ENCODE results near the gene KRT37. TPM values are rescaled to one million over a fixed set of nuclear protein-coding genes. Genes with fewer than 3 reads are reported as not detected.

Gene KRT37
- total and polyA plus RNA-seq, 2 of the 13 experiments (the other 11 are each of a cell fraction or from before 2014, with no cell fraction given): 0.69 TPM; not detected in 1

DNA sequence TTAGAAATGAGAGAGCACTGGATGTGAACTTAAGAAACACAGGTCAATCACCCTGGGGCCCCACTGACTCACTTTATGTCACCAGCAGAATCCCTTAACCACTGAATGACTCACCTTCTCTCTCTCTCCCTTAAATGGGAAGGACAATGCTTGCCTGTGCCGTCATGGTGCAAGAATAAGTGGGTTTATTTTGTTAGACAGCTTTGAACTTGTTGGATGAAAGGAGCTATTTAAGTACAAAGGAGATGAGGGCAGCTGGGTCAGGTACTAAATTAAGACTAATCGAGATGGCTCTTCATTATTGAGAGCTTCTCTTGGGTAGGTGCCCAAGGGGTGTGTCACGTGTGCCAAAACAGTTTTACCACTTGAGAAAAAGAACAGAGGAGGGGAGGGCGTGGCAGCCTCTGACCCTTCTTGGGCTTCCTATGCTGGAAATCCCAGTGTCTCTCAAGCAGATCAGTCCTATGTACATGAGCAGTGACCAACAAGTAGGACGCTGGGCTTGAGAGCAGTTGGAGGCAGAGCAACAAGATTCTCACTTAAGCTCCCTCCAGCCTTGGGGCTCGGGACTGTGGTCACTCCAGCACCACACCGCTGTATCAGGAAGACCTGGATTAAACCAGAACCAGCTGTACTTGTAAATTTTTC, 20.2 kb downstream of the KRT37 start (continued):
- no peak for TF ChIP-seq NONO (IDR thresholded peaks at IDR 0.05)
- no peak for TF ChIP-seq NONO (CRISPR knock-in tag; conservative IDR thresholded peaks at IDR 0.05)
- TF ChIP-seq NR2F2 (IDR thresholded peaks at IDR 0.05; ENCODE audit: borderline replicate concordance, low read depth): peak; percentile 70
- TF ChIP-seq, protein P1, sequence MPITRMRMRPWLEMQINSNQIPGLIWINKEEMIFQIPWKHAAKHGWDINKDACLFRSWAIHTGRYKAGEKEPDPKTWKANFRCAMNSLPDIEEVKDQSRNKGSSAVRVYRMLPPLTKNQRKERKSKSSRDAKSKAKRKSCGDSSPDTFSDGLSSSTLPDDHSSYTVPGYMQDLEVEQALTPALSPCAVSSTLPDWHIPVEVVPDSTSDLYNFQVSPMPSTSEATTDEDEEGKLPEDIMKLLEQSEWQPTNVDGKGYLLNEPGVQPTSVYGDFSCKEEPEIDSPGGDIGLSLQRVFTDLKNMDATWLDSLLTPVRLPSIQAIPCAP (CRISPR knock-in tag; IDR thresholded peaks at IDR 0.05; ENCODE audit: low read depth): no peak
- no peak for TF ChIP-seq ZSCAN29 (CRISPR knock-in tag; conservative IDR thresholded peaks at IDR 0.05)
- TF ChIP-seq, protein P2, sequence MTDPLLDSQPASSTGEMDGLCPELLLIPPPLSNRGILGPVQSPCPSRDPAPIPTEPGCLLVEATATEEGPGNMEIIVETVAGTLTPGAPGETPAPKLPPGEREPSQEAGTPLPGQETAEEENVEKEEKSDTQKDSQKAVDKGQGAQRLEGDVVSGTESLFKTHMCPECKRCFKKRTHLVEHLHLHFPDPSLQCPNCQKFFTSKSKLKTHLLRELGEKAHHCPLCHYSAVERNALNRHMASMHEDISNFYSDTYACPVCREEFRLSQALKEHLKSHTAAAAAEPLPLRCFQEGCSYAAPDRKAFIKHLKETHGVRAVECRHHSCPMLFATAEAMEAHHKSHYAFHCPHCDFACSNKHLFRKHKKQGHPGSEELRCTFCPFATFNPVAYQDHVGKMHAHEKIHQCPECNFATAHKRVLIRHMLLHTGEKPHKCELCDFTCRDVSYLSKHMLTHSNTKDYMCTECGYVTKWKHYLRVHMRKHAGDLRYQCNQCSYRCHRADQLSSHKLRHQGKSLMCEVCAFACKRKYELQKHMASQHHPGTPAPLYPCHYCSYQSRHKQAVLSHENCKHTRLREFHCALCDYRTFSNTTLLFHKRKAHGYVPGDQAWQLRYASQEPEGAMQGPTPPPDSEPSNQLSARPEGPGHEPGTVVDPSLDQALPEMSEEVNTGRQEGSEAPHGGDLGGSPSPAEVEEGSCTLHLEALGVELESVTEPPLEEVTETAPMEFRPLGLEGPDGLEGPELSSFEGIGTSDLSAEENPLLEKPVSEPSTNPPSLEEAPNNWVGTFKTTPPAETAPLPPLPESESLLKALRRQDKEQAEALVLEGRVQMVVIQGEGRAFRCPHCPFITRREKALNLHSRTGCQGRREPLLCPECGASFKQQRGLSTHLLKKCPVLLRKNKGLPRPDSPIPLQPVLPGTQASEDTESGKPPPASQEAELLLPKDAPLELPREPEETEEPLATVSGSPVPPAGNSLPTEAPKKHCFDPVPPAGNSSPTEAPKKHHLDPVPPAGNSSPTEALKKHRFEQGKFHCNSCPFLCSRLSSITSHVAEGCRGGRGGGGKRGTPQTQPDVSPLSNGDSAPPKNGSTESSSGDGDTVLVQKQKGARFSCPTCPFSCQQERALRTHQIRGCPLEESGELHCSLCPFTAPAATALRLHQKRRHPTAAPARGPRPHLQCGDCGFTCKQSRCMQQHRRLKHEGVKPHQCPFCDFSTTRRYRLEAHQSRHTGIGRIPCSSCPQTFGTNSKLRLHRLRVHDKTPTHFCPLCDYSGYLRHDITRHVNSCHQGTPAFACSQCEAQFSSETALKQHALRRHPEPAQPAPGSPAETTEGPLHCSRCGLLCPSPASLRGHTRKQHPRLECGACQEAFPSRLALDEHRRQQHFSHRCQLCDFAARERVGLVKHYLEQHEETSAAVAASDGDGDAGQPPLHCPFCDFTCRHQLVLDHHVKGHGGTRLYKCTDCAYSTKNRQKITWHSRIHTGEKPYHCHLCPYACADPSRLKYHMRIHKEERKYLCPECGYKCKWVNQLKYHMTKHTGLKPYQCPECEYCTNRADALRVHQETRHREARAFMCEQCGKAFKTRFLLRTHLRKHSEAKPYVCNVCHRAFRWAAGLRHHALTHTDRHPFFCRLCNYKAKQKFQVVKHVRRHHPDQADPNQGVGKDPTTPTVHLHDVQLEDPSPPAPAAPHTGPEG (CRISPR knock-in tag; IDR thresholded peaks at IDR 0.05): no peak
- no peak for TF ChIP-seq CBFB (CRISPR knock-in tag; IDR thresholded peaks at IDR 0.05)
- no peak for TF ChIP-seq MXD4 (CRISPR knock-in tag; IDR thresholded peaks at IDR 0.05)
- no peak for TF ChIP-seq ZNF883 (CRISPR knock-in tag; IDR thresholded peaks at IDR 0.05; ENCODE audit: not compliant biosample characterization)
- TF ChIP-seq ZNF773 (CRISPR knock-in tag; IDR thresholded peaks at IDR 0.05; ENCODE audit: borderline replicate concordance): no peak
- peak; percentile 36; the same call in 1 of the 2 replicates for TF ChIP-seq GATAD2A (CRISPR knock-in tag; IDR thresholded peaks at IDR 0.05)
- TF ChIP-seq ZSCAN21 (CRISPR knock-in tag; IDR thresholded peaks at IDR 0.05; ENCODE audit: borderline replicate concordance): no peak
- TF ChIP-seq MYNN (CRISPR knock-in tag; IDR thresholded peaks at IDR 0.05; ENCODE audit: low read depth): no peak
- TF ChIP-seq IKZF1 (IDR thresholded peaks at IDR 0.05): no peak
- TF ChIP-seq ASH2L (IDR thresholded peaks at IDR 0.05; ENCODE audit: insufficient read length, low read depth, low read length): no peak
- TF ChIP-seq ZNF780A (CRISPR knock-in tag; IDR thresholded peaks at IDR 0.05): no peak
- no peak for TF ChIP-seq RBM22 (optimal IDR thresholded peaks at IDR 0.05; ENCODE audit: low read length)
- no peak for TF ChIP-seq ADNP (CRISPR knock-in tag; IDR thresholded peaks at IDR 0.05)
- TF ChIP-seq HNRNPLL (IDR thresholded peaks at IDR 0.05; ENCODE audit: low read depth, low read length, poor library complexity, severe bottlenecking): no peak
- TF ChIP-seq ZNF766 (CRISPR knock-in tag; IDR thresholded peaks at IDR 0.05; ENCODE audit: borderline replicate concordance): no peak
- TF ChIP-seq FLYWCH1 (CRISPR knock-in tag; IDR thresholded peaks at IDR 0.05): no peak
- TF ChIP-seq ZNF496 (CRISPR knock-in tag; IDR thresholded peaks at IDR 0.05; ENCODE audit: insufficient replicate concordance): no peak
- TF ChIP-seq PHF5A (CRISPR knock-in tag; IDR thresholded peaks at IDR 0.05; ENCODE audit: low read depth, unreplicated experiment): no peak
- TF ChIP-seq BHLHE40 (IDR thresholded peaks at IDR 0.05; ENCODE audit: low read length): peak; percentile 66
- no peak for TF ChIP-seq GPN1 (CRISPR knock-in tag; IDR thresholded peaks at IDR 0.05; ENCODE audit: borderline replicate concordance)
- TF ChIP-seq ZNF12 (CRISPR knock-in tag; IDR thresholded peaks at IDR 0.05): no peak
- TF ChIP-seq SETDB1 (CRISPR knock-in tag; IDR thresholded peaks at IDR 0.05; ENCODE audit: borderline replicate concordance): no peak

All from HepG2 (cell line).